OCI-LY1 (cell line): ENCODE measurements around the gene APBB1IP.

Experiments
- EZH2 ChIP-seq: fragments of 200-600 bp; sonication (generic), shearing (Covaris generic); IDR thresholded peaks from 2 replicates; pipeline ENCODE4 v1.8.0; 2017; ENCODE audit warnings: borderline replicate concordance, mixed run types, mild to moderate bottlenecking, antibody characterized with exemption, low read length, moderate library complexity, mixed read lengths
- TF ChIP-seq, protein P1 (sequence below): fragments of 200-600 bp; sonication (generic), shearing (Covaris generic); IDR thresholded peaks from 2 replicates; pipeline ENCODE4 v1.5.1; 2017; ENCODE audit warnings: mild to moderate bottlenecking, antibody characterized with exemption, low read length, moderate library complexity, mixed read lengths

DNA sequence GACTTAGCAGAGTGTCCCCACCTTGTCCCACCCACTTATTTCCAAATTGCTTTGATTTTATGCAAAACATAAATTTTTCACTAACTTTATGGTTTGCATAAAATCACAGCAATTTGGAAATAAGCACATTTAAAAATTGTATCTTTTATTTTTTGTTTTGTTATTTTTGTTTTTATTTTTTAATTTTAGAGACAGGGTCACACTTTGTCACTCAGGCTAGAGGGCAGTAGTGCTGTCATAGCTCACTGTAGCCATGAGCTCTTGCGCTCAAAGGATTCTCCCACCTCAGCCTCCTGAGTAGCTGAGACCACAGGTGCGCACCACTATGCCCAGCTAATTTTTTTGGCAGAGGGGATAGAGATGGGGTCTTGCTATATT lies 43.2 kb downstream of the APBB1IP start:
- TF ChIP-seq, protein P1, sequence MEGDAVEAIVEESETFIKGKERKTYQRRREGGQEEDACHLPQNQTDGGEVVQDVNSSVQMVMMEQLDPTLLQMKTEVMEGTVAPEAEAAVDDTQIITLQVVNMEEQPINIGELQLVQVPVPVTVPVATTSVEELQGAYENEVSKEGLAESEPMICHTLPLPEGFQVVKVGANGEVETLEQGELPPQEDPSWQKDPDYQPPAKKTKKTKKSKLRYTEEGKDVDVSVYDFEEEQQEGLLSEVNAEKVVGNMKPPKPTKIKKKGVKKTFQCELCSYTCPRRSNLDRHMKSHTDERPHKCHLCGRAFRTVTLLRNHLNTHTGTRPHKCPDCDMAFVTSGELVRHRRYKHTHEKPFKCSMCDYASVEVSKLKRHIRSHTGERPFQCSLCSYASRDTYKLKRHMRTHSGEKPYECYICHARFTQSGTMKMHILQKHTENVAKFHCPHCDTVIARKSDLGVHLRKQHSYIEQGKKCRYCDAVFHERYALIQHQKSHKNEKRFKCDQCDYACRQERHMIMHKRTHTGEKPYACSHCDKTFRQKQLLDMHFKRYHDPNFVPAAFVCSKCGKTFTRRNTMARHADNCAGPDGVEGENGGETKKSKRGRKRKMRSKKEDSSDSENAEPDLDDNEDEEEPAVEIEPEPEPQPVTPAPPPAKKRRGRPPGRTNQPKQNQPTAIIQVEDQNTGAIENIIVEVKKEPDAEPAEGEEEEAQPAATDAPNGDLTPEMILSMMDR: peak; percentile 32
- no peak for TF ChIP-seq EZH2
